GM12891 (cell line): ENCODE measurements around the gene NRROS.
"Not testable (repeated sequence)": the region's sequence is repeated elsewhere in the genome, so short reads cannot be mapped to it uniquely, and the experiment has no call there.

Experiments used
- PAX5 ChIP-seq: IDR thresholded peaks from 2 replicates; pipeline ENCODE4 v1.6.1; 2011; ENCODE audit warnings: low read length, moderate library complexity, mild to moderate bottlenecking; ENCODE audit not compliant: insufficient read depth, severe bottlenecking
- POLR2A ChIP-seq: IDR thresholded peaks from 2 replicates; pipeline ENCODE4 v1.6.1; 2011; ENCODE audit warnings: low read depth, low read length, control low read depth
- POLR2AphosphoS5 ChIP-seq: IDR thresholded peaks from 2 replicates; pipeline ENCODE4 v1.6.1; 2011; ENCODE audit warnings: low read depth, low read length, control low read depth
- POU2F2 ChIP-seq: IDR thresholded peaks from 2 replicates; pipeline ENCODE4 v1.6.1; 2011; ENCODE audit warnings: low read depth, mild to moderate bottlenecking, control low read depth, low read length, moderate library complexity
- SPI1 ChIP-seq: IDR thresholded peaks from 2 replicates; pipeline ENCODE4 v1.6.1; 2011; ENCODE audit warnings: low read depth, low read length, control low read depth
- TAF1 ChIP-seq: IDR thresholded peaks from 2 replicates; pipeline ENCODE4 v1.6.1; 2011; ENCODE audit warnings: low read depth, low read length, control low read depth

DNA sequence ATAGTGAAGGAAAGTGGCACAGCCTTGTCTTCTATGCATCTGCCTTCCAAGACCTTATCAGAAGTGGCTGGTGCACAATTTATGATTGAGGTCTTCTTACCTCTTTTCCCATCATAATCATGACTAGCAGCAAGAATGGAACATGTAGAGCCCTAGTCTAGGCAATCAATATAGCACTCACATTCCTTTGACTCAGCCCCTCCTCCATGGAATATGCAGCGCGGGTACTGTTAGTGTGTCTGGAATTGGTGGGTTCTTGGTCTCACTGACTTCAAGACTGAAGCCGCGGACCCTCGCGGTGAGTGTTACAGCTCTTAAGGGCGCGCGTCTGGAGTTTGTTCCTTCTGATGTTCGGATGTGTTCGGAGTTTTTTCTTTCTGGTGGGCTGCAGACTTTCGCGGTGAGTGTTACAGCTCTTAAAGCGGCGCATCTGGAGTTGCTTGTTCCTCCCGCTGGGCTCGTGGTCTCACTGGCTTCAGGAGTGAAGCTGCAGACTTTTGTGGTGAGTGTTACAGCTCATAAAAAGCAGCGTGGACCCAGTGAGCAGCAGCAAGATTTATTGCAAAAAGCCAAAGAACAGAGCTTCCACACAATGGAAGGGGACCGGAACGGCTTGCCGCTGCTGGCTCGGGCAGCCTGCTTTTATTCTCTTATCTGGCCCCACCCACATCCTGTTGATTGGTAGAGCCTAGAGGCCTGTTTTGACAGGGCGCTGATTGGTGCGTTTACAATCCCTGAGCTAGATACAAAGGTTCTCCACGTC, 41.3 kb upstream of the NRROS start:
- not testable (repeated sequence) for TF ChIP-seq POLR2AphosphoS5, POLR2A, TAF1, PAX5, SPI1, POU2F2
